ENCODE measurements around the gene HGF. TPM values are rescaled to one million over a fixed set of nuclear protein-coding genes. Genes with fewer than 3 reads are reported as not detected.

HGF gene
- polyA plus RNA-seq, 3 donors, result 18.6 to 24.0 (median 18.9) TPM

DNA sequence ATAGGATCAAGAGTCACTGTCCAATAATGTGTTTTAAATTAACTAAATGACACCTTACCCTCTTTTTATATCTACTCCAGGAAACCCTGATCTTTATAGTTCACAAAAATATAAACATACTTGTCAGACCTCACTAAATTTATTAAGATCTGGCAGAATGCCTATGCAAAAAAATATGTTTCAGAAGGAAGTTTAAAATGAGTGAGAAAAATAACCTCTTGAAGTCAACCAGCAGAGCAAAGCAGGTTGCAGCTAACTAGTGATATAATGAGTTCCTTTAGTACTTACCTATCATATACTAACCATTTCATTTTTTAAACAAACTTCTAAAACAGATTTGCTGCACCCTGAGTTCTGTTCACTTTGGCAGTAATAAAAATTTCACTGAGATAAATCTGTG, 14.0 kb upstream of the HGF start:
- intact Hi-C loops (cut with micrococcal nuclease), result no loop called here
- Histone ChIP-seq H3K4me3 (replicated peaks in 1 of 3; ENCODE audit: low read depth in 2 of 3, low read length in 3 of 3) (no peak overlapping the region), H3K27me3 (ENCODE audit: control insufficient read depth in 2 of 2, insufficient read depth in 2 of 2, low read length in 2 of 2) (no peaks in the 10 kb centered on the region), H3K79me2 (ENCODE audit: insufficient read depth, low read length) (no peaks in the 10 kb centered on the region), H3K27ac (ENCODE audit: low read depth in 1 of 2, low read length in 2 of 2) (no peak overlapping the region), H2AFZ (ENCODE audit: insufficient read depth, low read depth, low read length, poor library complexity, severe bottlenecking) (no peak overlapping the region), H3K9me3 (replicated peaks in 1 of 2; ENCODE audit: control insufficient read depth in 1 of 2, insufficient read depth in 1 of 2, low read length in 2 of 2) (no peaks in the 10 kb centered on the region), H3K4me2 (replicated peaks; ENCODE audit: extremely low read depth, low read length, poor library complexity, severe bottlenecking) (no peak overlapping the region), H3K36me3 (replicated peaks in 1 of 2; ENCODE audit: control insufficient read depth in 1 of 2, insufficient read depth in 2 of 2, low read length in 2 of 2) (no peaks in the 10 kb centered on the region), H4K20me1 (ENCODE audit: insufficient read depth, low read length) (no peaks in the 10 kb centered on the region), H3K9ac (ENCODE audit: insufficient read depth, low read length, poor library complexity, severe bottlenecking) (no peak overlapping the region), H3K4me1 (ENCODE audit: control insufficient read depth in 1 of 2, insufficient read depth in 2 of 2, low read length in 2 of 2) (peaks cover 31 to 39% of the 10 kb centered on the region in 2 donors)
- no peak overlapping the region for H3K27ac Mint-ChIP-seq
- H3K4me1 Mint-ChIP-seq, result peaks cover 47% of the 10 kb centered on the region
- H3K9me3 Mint-ChIP-seq, result peaks cover 0 to 1% (median 0%) of the 10 kb centered on the region in 7 donors
- DNase-seq, result no peak
- H3K4me3 Mint-ChIP-seq, result no peak overlapping the region
- TF ChIP-seq CTCF (IDR thresholded peaks at IDR 0.05), result no peak
- no peaks in the 10 kb centered on the region for H3K27me3 Mint-ChIP-seq (ENCODE audit: low read depth in 3 of 3)
- H3K36me3 Mint-ChIP-seq, result no peaks in the 10 kb centered on the region

- no peaks in the 10 kb centered on the region for H3K79me2 ChIP-seq (ENCODE audit: insufficient read depth, low read length)
- DNase-seq, result peak in 1 of 3 donors; percentile 44
- no CpG with 5 or more reads among the region's 2 CpGs for WGBS (ENCODE audit: insufficient coverage)
These were observed 11.3 kb upstream of the HGF start for GRCh38 chr7:81780914-81781693.

More at GRCh38 chr7:81780914-81781693, 11.3 kb upstream of the HGF start:
- Histone ChIP-seq H3K9ac (ENCODE audit: insufficient read depth, low read length, poor library complexity, severe bottlenecking) (no peak overlapping the region), H4K20me1 (ENCODE audit: insufficient read depth, low read length) (no peaks in the 10 kb centered on the region), H3K4me2 (replicated peaks; ENCODE audit: extremely low read depth, low read length, poor library complexity, severe bottlenecking) (peak overlapping the region; percentile 71), H3K36me3 (replicated peaks in 1 of 2; ENCODE audit: control insufficient read depth in 1 of 2, insufficient read depth in 2 of 2, low read length in 2 of 2) (no peaks in the 10 kb centered on the region), H3K27ac (ENCODE audit: low read depth in 1 of 2, low read length in 2 of 2) (peak overlapping the region in 1 of 2 donors; percentile 74), H3K9me3 (replicated peaks in 1 of 2; ENCODE audit: control insufficient read depth in 1 of 2, insufficient read depth in 1 of 2, low read length in 2 of 2) (no peaks in the 10 kb centered on the region), H2AFZ (ENCODE audit: insufficient read depth, low read depth, low read length, poor library complexity, severe bottlenecking) (peak overlapping the region; percentile 71), H3K27me3 (ENCODE audit: control insufficient read depth in 2 of 2, insufficient read depth in 2 of 2, low read length in 2 of 2) (no peaks in the 10 kb centered on the region), H3K4me3 (replicated peaks in 1 of 3; ENCODE audit: low read depth in 2 of 3, low read length in 3 of 3) (peak overlapping the region in 2 of 3 experiments; percentile 29 to 64), H3K4me1 (ENCODE audit: control insufficient read depth in 1 of 2, insufficient read depth in 2 of 2, low read length in 2 of 2) (peaks cover 39 to 56% of the 10 kb centered on the region in 2 donors)
- H3K4me3 Mint-ChIP-seq, result peak overlapping the region in 1 of 2 donors; percentile 72
- H3K9me3 Mint-ChIP-seq, result no peaks in the 10 kb centered on the region
- H3K27me3 Mint-ChIP-seq (ENCODE audit: low read depth in 3 of 3), result no peaks in the 10 kb centered on the region
- peak overlapping the region; percentile 65 to 85 (median 77) for H3K27ac Mint-ChIP-seq
- H3K36me3 Mint-ChIP-seq, result no peaks in the 10 kb centered on the region
- intact Hi-C loops (cut with micrococcal nuclease), result no loop called here
- H3K4me1 Mint-ChIP-seq, result peaks cover 52% of the 10 kb centered on the region
- TF ChIP-seq CTCF (IDR thresholded peaks at IDR 0.05), result no peak
